Measurements from ENCODE around the gene FGFR2.

- TF ChIP-seq SNAI2 (CRISPR knock-in tag; IDR thresholded peaks at IDR 0.05) (no peak), ZNF70 (CRISPR knock-in tag; IDR thresholded peaks at IDR 0.05) (no peak), CSRNP3 (CRISPR knock-in tag; IDR thresholded peaks at IDR 0.05) (no peak), ZFP3 (CRISPR knock-in tag; IDR thresholded peaks at IDR 0.05) (no peak), POU6F1 (CRISPR knock-in tag; IDR thresholded peaks at IDR 0.05; ENCODE audit: borderline replicate concordance, low read depth) (no peak), CSDC2 (CRISPR knock-in tag; IDR thresholded peaks at IDR 0.05) (no peak), TCF4 (CRISPR knock-in tag; IDR thresholded peaks at IDR 0.05; ENCODE audit: borderline replicate concordance) (no peak), RARB (CRISPR knock-in tag; IDR thresholded peaks at IDR 0.05) (no peak)
Measured at GRCh38 chr10:121514141-121514865, 83.9 kb downstream of the FGFR2 start.

All from SK-N-SH treated with all-trans-retinoic acid at 6 μM for 48 hours (cell line).